Ovary (tissue), 9 donors: ENCODE measurements around the gene RIC1. TPM values are rescaled to one million over a fixed set of nuclear protein-coding genes. Genes with fewer than 3 reads are reported as not detected.

ENCODE experiments used
- DNase-seq, 5 donors: peaks; one replicate each; pipeline ENCODE4 v3.0.0-alpha.2; 2019 to 2020
- H3K27ac ChIP-seq, 2 donors: fragments of 200-600 bp; one replicate each; pipeline versions ENCODE4 v1.5.1 to v1.8.0; 2019 to 2022
- H3K27me3 ChIP-seq: fragments of 200-600 bp; one replicate; pipeline ENCODE4 v1.8.0; 2022
- H3K36me3 ChIP-seq: fragments of 200-600 bp; sonication (generic); one replicate; pipeline ENCODE4 v1.5.1; 2019
- H3K4me1 ChIP-seq: one replicate; pipeline ENCODE4 v1.8.1; 2013; ENCODE audit warnings: mild to moderate bottlenecking, moderate library complexity; ENCODE audit not compliant: insufficient read depth
- H3K4me3 ChIP-seq: fragments of 200-600 bp; sonication (generic); one replicate; pipeline ENCODE4 v1.5.1; 2017
- H3K9me3 ChIP-seq, 2 donors: fragments of 200-600 bp in 1 of 2; sonication (generic) in 1 of 2; one replicate each; pipeline versions ENCODE4 v1.5.1 to v1.8.1; 2013 to 2019; ENCODE audit warnings: mild to moderate bottlenecking in 1 of 2, moderate library complexity in 1 of 2
- CTCF ChIP-seq, 3 donors: fragments of 450-650 bp in 2 of 3; fragments of 200-600 bp in 1 of 3; IDR thresholded peaks; one replicate each; pipeline versions ENCODE4 v1.5.1 to v1.8.0; 2016 to 2022; ENCODE audit warnings: antibody characterized with exemption in 3 of 3, mild to moderate bottlenecking in 1 of 3
- EP300 ChIP-seq: sonication (generic); formaldehyde crosslinking; IDR thresholded peaks from one replicate; pipeline ENCODE4 v1.6.1; 2017; ENCODE audit warnings: antibody characterized with exemption
- POLR2A ChIP-seq: fragments of 450-650 bp; IDR thresholded peaks from one replicate; pipeline ENCODE4 v1.6.1; 2017; ENCODE audit warnings: antibody characterized with exemption, mild to moderate bottlenecking, moderate library complexity
- WGBS, 3 donors: extraction: QIAGEN DNeasy Blood & Tissue Kit in 1 of 3; methylation state at CpG; one replicate each; pipeline versions ENCODE4 v1.1.5 to v1.1.7; 2013 to 2017; 5-methylcytosine and 5-hydroxymethylcytosine counted together
- intact Hi-C, 4 donors: fragments of 100-400 bp; cut with DNase I; formaldehyde crosslinking; loops; one replicate each; pipeline versions ENCODE4 v1.11.0 to v1.15.1; 2022 to 2023
- polyA plus RNA-seq, 2 donors: library from polyadenylated mRNA; stranded (reverse); fragments of 200-250 nt in 1 of 2; fragments of 350-450 nt in 1 of 2; fragmentation: Illumina TruSeq in 1 of 2; extraction: RNeasy Lipid Tissue Mini Kit (QIAGEN cat#74804) in 1 of 2; gene quantifications; one replicate each; pipeline ENCODE4 v1.2.3, GENCODE V29; 2013 to 2014
- total RNA-seq, 7 donors: library from RNA; depleted of rRNA in 2 of 7; stranded (reverse); fragments of >200 nt in 2 of 7; fragmentation: NEBNext Ultra II Directional in 3 of 7; extraction: Animal tissue kit (Norgen Biotek cat#: 25700) in 3 of 7; gene quantifications; one replicate each; pipeline versions ENCODE4 v1.1.0 to v1.2.4, GENCODE V29; 2016 to 2023
- donor health status: DM: no; HTN: no; CAD: no; lungs with moderate emphysema.
- donor health status: DM: no; HTN: no; CAD: no.
- donor health status: Bipolar disorder and iron deficiency.
- donor health status: DM: yes; HTN: yes; CAD: no.
- donor health status: DM: no; HTN: no; CAD: no.
- donor health status: DM: yes; HTN: yes; CAD: no.

RIC1 gene
- total and polyA plus RNA-seq, 9 donors = 6.9 to 35.6 (median 18.0) TPM

- WGBS, 3 donors = 89 to 93% (median 92%) methylated on average over 6 of the region's 6 CpGs
- no peaks in the 10 kb centered on the region for H3K27me3 ChIP-seq
- intact Hi-C loops = loop anchor here in 1 of 4 donors (10.0 kb wide), 1 partner anchor 58 kb away; no protein-coding TSS in a partner anchor
- no peak for TF ChIP-seq CTCF (IDR thresholded peaks at IDR 0.05)
- TF ChIP-seq POLR2A = no peak
- no peak for TF ChIP-seq EP300
- no peak overlapping the region for H3K4me3 ChIP-seq
- H3K4me1 ChIP-seq = no peaks in the 10 kb centered on the region
- H3K27ac ChIP-seq = no peak overlapping the region
- no peaks in the 10 kb centered on the region for H3K36me3 ChIP-seq
- H3K9me3 ChIP-seq = no peaks in the 10 kb centered on the region
- DNase-seq = no peak
Observed at GRCh38 chr9:5786370-5787127, 157.6 kb downstream of the RIC1 start.

- H3K4me1 ChIP-seq = no peaks in the 10 kb centered on the region
- 94 to 99% (median 95%) methylated on average over 2 of the region's 2 CpGs for WGBS, 3 donors
- intact Hi-C loops = loop anchor here in 1 of 4 donors (10.0 kb wide), 1 partner anchor 58 kb away; no protein-coding TSS in a partner anchor
- no peak for TF ChIP-seq POLR2A
- TF ChIP-seq CTCF (IDR thresholded peaks at IDR 0.05) = no peak
- TF ChIP-seq EP300 = no peak
- H3K27ac ChIP-seq = no peak overlapping the region
- H3K36me3 ChIP-seq = no peaks in the 10 kb centered on the region
- no peak overlapping the region for H3K4me3 ChIP-seq
- H3K27me3 ChIP-seq = no peaks in the 10 kb centered on the region
- no peak for DNase-seq
- H3K9me3 ChIP-seq = no peaks in the 10 kb centered on the region
Observed at GRCh38 chr9:5787220-5787619, 158.3 kb downstream of the RIC1 start.

GRCh38 chr9:5787759-5788302 is 158.9 kb downstream of the RIC1 start:
- WGBS, 3 donors = 85 to 92% (median 91%) methylated on average over 2 of the region's 2 CpGs
- H3K36me3 ChIP-seq = no peaks in the 10 kb centered on the region

GRCh38 chr9:5789489-5789888 is 160.6 kb downstream of the RIC1 start:
- Histone ChIP-seq H3K4me3 (no peak overlapping the region), H3K27me3 (no peaks in the 10 kb centered on the region), H3K27ac (no peak overlapping the region), H3K9me3 (no peaks in the 10 kb centered on the region), H3K4me1 (no peaks in the 10 kb centered on the region), H3K36me3 (no peaks in the 10 kb centered on the region)
- TF ChIP-seq POLR2A (no peak), EP300 (no peak), CTCF (IDR thresholded peaks at IDR 0.05) (no peak)
- no peak for DNase-seq
- intact Hi-C loops = loop anchor here in 1 of 4 donors (10.0 kb wide), 1 partner anchor 55 kb away; no protein-coding TSS in a partner anchor
- 91 to 96% (median 95%) methylated on average over 5 of the region's 5 CpGs for WGBS, 3 donors

More at GRCh38 chr9:5787759-5788302, 158.9 kb downstream of the RIC1 start:
- Histone ChIP-seq H3K4me3 (no peak overlapping the region), H3K4me1 (no peaks in the 10 kb centered on the region), H3K27ac (no peak overlapping the region), H3K9me3 (no peaks in the 10 kb centered on the region), H3K27me3 (no peaks in the 10 kb centered on the region)
- intact Hi-C loops = loop anchor here in 1 of 4 donors (10.0 kb wide), 1 partner anchor 57 kb away; no protein-coding TSS in a partner anchor
- TF ChIP-seq POLR2A = no peak
- no peak for DNase-seq

- H3K4me1 ChIP-seq = no peaks in the 10 kb centered on the region
- intact Hi-C loops = no loop called here
- WGBS, 3 donors = 79 to 93% (median 85%) methylated on average over 1 of the region's 1 CpG
- DNase-seq = no peak
- no peaks in the 10 kb centered on the region for H3K36me3 ChIP-seq
- no peak overlapping the region for H3K27ac ChIP-seq
- H3K9me3 ChIP-seq = no peaks in the 10 kb centered on the region
- H3K4me3 ChIP-seq = no peak overlapping the region
- TF ChIP-seq CTCF (IDR thresholded peaks at IDR 0.05) = no peak
- TF ChIP-seq EP300 = no peak
- no peak for TF ChIP-seq POLR2A
- H3K27me3 ChIP-seq = no peaks in the 10 kb centered on the region
Observed at GRCh38 chr9:5790923-5791322, 162.0 kb downstream of the RIC1 start.
